Vagina (tissue), 2 donors: ENCODE measurements around the gene DPPA2.

ENCODE experiments used
- POLR2A ChIP-seq, 2 donors: fragments of 450-650 bp; IDR thresholded peaks; one replicate each; pipeline ENCODE4 v1.6.1; 2017; ENCODE audit warnings: antibody characterized with exemption in 2 of 2, mild to moderate bottlenecking in 2 of 2, moderate library complexity in 2 of 2
- POLR2AphosphoS5 ChIP-seq, 2 donors: sonication (generic); formaldehyde crosslinking; IDR thresholded peaks; one replicate each; pipeline ENCODE4 v1.9.0; 2017; ENCODE audit warnings: antibody characterized with exemption in 2 of 2, mild to moderate bottlenecking in 2 of 2, low read depth in 1 of 2; ENCODE audit not compliant: insufficient read depth in 1 of 2
- TF ChIP-seq, protein P1 (sequence below), 3 experiments: fragments of 450-650 bp in 2 of 3; fragments of 200-600 bp in 1 of 3; sonication (generic) in 1 of 3; IDR thresholded peaks; one replicate each; pipeline ENCODE4 v1.5.1; 2017 to 2019; ENCODE audit warnings: antibody characterized with exemption in 3 of 3, mild to moderate bottlenecking in 2 of 3, moderate library complexity in 2 of 3

DNA sequence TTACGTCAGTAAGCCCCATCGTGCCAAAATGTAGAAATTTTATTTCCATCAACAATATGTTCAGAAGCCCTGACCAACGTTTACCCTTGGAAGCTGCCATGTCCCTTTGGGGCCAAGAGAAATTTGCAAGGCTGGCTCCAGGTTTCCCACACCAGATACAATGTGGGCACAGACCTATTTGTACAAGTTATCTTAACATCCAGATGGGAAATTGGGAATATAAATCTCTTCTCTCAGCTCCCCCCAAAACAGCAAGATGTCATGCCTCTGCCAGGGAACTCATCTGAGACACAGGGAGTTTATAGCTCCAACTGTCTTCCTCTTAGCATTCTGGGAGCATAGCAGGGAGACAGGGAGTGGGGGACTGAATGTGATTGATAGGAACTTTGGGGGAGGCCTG lies 9.3 kb upstream of the DPPA2 start:
- TF ChIP-seq, protein P1, sequence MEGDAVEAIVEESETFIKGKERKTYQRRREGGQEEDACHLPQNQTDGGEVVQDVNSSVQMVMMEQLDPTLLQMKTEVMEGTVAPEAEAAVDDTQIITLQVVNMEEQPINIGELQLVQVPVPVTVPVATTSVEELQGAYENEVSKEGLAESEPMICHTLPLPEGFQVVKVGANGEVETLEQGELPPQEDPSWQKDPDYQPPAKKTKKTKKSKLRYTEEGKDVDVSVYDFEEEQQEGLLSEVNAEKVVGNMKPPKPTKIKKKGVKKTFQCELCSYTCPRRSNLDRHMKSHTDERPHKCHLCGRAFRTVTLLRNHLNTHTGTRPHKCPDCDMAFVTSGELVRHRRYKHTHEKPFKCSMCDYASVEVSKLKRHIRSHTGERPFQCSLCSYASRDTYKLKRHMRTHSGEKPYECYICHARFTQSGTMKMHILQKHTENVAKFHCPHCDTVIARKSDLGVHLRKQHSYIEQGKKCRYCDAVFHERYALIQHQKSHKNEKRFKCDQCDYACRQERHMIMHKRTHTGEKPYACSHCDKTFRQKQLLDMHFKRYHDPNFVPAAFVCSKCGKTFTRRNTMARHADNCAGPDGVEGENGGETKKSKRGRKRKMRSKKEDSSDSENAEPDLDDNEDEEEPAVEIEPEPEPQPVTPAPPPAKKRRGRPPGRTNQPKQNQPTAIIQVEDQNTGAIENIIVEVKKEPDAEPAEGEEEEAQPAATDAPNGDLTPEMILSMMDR (IDR thresholded peaks at IDR 0.05) = no peak
- TF ChIP-seq POLR2A (IDR thresholded peaks at IDR 0.05) (no peak), POLR2AphosphoS5 (IDR thresholded peaks at IDR 0.05; ENCODE audit: insufficient read depth in 1 of 2, low read depth in 1 of 2) (no peak)
